GM19455 (cell line): ENCODE measurements around the gene BCR.

ENCODE experiments used
- ATAC-seq: cut with Tn5 transposase; IDR thresholded peaks from one replicate; pipeline ENCODE4 v1.9.1; 2021; ENCODE audit not compliant: unreplicated experiment

Gene BCR

DNA sequence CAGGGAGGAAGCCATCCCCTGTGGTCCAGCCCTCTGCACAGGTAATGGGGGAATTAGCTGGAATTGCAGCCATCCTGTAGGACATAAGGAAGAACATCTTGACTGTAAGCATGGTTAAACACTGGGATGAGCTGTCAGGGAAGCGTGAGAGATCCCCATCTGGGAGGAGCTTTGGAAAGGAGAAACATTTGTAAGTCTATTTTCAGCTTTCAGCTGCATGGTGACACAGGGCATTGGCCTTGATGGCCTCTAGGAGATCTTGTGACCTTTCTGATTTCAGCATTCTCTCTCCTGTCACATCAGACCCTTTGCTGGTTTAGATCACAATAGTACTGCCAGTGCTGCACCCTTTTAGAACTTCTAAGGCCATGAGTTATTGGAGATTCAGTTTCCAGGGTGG is 47.1 kb downstream of the BCR start:
- no peak for ATAC-seq

DNA sequence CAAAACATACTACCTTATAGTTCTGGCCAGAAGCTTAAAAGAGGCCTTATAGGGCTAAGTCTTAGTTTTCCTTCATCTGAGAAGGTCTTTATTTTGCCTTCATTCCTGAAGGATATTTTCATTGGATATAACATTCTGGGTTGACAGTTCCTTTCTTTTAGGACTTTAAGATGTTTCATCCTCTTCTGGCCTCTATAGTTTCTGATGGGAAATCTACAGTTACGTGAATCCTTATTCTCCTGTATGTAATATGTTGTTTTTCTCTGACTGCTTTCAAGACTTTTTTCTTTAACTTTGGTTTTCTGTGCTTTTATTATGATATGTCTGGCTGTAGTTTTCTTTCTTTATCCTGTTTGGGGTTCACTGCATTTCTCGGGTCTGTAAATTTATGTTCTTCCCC is 48.2 kb downstream of the BCR start:
- no peak for ATAC-seq

DNA sequence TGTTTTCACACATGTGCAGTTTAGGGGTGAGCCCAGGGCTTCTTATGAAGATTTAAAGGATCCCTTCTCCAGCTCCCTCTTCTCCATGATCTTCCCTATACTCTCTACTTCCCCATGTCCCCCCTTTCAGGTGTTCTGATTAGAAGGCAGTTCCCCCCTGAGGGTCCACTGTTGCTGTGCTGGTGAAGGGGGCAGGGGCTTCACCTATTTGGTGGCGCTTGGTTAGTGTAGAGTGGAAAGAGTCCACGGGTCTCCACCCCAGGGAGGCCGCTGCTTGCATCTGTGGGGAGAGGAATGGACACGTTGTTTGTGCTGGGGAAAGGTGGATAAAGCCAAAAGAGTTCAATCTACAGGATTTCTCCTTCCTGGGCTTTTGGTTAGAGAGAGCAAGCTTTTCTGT is 49.3 kb downstream of the BCR start:
- ATAC-seq = no peak

DNA sequence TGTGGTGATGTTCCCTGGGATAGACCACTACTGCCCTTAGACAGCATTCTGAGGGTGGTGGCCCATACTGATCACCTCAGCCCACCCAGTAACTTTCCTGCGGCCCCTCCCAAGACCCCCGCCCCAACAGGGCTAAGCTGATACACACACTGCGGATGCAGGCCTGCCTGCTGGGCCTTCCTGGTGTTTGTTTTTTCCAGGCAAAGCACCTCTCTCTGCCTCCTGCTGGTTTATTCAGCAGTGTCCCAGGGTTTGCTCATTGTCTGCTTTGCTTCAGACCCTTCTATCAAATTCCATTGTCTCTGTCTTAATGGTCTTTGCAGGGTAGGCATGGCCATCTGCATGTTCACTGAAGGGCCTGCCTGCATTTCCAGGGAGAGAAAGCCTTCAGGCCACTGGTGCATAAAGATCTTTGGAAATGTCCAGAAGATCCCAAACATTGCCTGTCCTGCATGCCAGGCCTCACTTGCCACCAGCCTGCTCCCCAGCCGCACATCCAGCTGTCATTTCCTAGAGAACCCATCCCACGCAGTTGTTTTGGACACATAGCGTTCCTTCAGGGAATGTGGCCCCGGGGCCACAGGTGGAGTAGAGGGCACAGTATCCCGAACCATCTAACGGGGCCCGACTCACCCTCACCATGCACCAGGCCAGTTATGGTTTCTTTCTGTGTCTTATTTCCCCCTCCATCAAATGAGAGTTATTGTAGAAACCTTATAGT is 50.2 kb downstream of the BCR start:
- no peak for ATAC-seq

DNA sequence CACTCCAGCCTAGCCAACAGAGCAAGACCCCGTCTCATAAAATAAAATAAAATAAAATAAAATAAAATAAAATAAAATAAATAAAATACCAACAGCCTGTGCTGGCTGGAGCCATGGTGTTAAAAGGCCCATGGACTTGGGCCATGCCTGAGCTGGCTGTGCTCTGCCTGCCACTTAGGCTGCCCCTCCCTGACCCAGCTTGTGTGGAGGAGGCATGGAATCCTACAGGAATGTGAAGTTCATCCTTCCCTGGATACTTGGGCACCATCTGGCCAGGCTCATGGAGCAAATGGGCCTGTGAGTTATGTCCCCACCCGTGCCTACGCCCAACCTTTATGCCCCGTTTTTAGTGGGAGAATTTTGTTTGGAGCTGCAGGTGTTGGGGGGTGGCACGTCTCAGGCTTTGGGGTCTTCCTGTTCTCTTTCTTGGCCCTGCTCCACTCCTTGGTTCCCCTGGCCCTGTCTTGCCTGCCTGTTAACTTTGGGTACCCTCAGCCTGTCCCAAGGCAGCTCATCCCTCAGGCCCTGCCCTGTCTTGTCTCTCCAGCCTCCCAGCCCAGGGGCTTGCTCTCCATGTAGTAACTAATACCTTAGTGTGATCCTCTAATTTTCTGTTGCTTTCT is 51.3 kb downstream of the BCR start:
- no peak for ATAC-seq

DNA sequence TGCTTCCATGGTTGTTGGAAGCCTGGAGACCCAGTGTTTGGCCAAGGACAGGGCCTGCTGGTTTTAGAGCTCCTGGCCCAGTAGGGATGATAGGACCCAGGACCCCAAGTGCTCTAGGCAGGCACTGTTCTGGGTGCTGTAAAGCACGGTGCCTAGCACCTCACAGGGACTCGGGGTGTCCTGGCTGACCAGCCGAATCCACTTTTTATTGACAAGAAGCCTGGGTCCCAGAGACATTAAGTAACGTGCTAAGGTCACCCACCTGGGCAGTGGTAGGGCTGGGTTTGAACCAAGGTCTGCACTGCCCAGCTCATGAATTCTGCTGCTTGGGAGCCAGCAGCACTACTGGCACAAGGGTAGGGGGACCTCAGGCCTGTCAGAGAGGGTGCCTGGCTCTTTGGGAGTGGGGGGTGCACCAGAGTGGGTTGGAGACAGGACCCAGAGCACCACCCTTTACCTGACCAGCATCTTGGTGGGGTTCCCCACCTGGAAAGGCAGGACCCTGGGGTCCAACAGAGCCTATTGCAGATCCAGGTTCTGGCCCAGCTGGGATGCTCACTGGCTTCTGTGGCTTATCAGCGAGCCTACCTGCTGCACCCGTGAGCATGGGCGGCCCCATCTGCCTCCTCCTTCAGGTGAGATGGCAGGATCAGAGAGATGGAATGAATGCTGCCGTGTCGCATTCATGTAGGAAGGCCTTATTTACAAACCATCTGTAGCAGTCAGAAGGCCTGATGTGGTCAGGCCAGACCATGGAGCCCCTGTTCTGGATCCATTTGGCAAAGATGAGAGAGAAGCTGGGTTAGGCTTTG is 52.0 kb downstream of the BCR start:
- ATAC-seq = no peak

DNA sequence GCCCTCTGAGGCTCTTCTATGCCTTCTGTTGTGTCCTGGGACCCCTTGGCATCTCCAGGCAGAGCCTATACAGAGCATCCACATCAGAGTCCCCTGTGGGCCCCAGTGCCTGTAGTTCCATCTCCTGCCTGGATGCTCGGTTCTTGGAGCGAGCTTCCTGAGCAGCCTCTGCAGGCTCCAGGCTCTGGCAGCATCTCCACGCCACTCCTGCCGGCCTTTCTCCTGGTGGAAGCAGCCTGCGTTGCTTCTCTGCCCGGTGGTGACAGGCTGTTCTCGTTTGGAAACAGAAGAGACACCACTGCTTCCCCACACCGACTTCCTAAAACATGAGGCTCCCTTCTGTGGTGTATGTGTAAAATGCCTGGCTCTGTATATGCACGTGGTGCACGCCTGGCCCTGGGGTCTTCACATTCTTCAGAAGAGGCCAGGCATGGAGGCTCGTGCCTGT is 52.8 kb downstream of the BCR start:
- no peak for ATAC-seq

DNA sequence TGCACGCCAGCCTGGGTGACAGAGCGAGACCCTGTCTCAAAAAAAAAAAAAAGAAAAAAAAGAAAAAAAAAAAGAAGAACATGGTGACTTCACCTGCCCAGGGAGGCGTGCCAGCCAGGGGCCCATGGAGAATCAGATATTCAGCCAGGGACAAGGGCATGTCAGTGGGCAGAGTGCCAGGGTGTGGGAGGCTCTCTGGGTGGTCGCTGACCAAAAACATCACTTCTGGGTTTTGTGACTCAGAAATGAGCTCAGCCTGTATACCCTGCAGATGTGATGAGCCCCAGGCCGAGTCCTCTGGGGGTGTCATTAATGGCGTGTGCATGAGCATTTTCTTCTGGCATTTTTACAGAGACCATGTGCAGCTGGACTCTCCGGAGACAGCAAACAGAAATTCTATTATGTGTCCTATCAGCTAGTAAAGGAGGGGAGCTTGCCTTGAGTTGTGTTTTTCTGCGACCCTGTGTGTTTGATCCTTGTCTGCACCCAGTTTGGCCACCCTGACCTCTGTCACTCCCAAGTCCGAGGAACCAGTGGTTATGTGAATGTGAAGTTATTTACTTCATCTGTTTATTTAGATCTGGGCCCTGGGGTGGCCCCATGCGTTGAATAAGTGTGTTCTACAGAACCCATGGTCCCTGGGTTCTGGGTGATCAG is 53.6 kb downstream of the BCR start:
- ATAC-seq = no peak

DNA sequence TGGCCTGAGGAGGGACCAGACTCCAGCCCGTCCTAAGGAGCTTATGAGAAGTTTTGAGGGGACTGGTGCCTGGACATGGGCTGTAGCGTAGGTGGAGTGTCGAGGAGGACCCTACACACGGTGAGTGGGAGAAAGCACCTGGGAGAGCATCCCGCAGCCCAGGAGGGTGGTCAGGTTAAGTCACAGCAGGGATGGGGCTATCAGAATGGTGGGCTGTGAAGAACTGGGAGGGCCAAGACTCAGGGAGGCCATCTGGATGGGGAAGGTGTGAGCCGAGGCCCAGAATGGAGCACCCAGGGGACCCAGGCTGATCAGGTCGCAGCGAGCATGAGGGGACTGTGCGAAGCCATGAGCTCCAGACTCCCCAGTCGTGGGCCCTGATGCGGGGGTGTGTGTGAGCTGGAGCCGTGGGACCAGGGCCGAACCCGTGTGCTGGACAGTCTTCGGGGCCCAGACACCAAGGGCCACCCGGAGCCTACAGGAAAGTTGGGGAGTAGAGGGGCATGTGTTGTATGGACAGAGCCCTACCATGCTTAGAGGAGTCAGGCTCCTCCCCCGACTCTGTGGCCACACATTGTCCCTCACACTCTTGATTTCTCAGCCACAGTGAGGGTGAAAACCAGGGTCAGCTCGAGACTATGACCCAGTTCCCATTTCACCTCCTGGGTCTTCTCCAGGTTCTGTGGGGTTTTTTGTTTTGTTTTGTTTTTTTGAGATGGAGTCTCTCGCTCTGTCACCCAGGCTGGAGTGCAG is 54.3 kb downstream of the BCR start:
- no peak for ATAC-seq

DNA sequence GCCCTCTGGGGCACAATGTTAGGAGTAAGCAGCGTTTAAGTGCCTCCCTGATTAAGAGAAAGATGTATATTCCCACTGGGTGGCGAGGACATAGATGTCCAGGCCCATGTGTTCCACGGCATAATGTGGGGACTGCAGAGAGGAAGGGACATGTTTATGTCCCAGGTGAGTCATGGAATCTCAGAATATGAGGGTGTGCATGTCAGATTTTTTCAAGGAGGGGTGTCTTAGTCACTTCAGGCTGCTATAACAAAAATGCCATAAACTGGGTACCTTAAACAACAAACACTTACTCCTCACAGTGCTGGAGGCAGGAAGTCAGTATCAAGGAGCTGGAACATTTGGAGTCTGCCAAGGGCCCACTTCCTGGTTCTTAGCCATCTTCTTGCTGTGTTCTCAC is 55.1 kb downstream of the BCR start:
- ATAC-seq = no peak

DNA sequence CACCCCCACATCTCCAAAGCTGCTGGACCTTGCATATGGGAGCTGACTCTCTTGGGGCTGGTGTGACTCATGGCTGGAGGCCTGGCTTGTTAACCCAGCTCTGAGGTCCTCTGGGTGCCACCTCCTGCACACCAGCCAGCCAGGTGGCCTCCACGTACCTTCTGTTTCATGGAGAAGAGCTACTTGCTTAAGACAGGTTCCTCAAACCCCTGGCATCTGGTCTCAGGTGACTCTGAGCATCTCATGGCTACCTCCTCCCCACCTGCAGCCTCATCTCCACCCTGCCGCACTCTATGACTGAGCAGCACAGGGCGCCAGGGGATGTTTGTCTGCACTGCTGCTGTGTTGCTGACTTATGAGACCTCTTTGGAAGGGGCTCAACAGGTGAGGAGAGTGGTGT is 55.7 kb downstream of the BCR start:
- ATAC-seq = no peak

DNA sequence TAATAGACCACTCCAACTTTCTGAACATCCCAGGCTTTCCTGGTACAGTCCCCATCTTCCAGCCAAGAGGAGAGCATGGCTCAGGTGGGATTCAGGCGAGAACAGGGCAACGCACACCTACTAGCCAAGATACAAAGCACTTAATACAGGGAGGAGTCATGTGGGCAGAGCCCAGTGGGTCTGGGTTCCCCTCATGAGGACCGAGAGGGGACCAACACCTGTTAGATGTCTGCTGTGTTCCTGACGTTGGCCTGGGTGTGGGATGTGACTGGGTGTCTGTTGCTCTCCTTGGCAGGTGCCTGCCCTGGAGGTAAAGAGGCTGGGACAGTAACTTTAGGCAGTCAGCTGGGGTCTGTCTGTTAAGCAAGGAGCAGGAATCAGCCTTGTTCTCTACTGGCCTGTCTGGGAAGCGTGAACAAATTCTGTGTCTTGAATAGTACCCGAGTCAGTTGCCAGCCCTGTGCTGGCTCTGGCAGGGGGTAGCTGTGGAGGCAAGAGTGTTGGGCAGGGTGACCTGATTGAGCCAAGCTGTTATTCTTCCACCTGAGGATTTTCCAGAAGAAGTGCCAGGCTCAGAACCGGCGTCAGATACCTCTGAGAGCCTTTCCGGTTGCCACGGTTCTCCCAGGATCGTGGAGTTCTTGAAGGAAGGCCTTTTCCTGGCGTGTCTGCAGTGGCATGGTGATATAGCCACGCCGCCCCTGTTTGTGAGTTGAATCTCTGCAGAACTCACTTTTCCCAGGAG is 56.3 kb downstream of the BCR start:
- ATAC-seq = no peak

DNA sequence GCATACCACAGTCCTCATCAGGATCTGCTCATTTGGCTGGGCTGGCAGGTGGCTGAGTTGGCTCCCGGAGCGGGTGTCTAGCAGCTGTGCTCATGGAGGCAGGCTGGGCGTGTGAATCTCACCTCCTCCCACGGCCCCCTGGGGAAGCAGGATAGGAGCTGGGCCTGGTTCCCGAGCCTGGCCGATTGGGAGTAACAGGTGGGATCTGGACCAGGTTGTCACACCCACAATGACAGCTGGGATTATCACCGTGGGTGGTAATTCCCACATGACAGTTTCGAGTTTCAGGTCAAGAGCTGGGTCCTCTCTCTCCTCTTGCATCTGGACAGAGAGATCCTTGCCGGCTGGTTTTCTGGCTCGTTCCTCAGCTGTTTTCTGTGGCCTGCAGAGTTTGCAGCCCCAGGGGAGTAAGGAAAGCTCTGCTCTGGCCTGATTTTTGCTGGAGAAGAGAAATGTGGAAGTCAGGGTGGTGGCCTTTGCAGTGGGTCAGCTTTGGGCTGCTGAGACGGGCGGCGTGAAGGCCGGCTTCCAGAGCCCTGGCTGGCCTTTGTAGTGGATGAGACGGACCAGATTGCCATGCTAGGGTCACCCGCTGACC is 57.0 kb downstream of the BCR start:
- no peak for ATAC-seq

DNA sequence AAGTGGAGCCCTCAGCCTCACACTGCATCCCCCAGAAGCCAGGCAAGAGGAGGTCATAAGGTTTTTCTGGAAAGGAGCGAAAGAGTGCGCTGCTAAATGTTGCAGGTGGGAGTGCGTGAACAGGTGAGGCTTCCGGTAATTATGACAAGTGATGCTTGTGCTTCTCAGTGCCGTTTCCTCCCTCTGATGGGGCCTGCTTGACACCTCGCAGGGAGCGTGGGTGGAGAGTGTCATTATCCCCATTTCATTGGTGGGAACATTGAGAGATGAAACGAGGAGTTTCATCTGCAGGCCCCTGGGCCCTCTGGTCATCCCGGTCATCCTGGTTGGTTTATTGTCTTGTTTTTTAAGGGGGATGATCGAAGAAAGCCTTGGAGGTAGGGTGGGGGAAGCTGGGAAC is 57.5 kb downstream of the BCR start:
- no peak for ATAC-seq

DNA sequence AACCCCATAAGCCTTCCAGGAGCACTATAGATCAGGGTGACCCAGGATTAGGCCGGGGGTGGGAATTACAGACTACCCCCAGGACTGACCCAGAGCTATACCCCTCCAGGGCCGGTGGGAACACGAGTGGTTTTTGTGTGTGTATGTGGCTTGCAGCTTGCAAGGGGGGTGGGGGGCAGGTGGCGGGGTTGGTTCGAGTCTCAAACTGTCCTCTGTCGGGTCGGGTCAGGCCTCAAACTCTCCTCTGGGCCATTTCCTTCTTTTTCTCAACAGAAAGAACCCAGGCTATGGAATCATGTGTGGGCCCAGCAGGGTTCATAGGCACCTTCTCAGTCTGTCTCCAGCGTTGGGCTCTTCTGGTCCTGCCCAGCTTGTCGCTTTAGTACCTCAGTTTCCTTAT is 58.4 kb downstream of the BCR start:
- no peak for ATAC-seq

DNA sequence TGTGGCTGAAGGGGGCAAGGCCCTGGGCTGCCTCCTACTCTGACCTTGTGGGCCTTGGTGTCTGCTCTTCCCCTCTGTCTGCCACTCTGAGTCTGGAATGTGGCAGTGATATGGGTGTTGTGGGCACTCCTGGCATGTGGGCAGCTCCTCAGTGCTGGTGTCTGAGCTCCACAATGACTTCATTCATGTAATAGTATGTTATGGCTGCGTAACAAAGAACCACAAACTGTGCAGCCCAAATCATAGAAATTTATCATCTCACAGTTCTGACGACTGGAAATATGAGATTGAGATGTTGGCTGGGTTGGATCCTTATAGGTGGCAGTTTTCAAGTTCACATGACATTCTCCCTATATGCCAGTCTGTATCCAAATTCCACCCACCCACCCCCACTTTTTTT is 59.1 kb downstream of the BCR start:
- ATAC-seq = no peak

DNA sequence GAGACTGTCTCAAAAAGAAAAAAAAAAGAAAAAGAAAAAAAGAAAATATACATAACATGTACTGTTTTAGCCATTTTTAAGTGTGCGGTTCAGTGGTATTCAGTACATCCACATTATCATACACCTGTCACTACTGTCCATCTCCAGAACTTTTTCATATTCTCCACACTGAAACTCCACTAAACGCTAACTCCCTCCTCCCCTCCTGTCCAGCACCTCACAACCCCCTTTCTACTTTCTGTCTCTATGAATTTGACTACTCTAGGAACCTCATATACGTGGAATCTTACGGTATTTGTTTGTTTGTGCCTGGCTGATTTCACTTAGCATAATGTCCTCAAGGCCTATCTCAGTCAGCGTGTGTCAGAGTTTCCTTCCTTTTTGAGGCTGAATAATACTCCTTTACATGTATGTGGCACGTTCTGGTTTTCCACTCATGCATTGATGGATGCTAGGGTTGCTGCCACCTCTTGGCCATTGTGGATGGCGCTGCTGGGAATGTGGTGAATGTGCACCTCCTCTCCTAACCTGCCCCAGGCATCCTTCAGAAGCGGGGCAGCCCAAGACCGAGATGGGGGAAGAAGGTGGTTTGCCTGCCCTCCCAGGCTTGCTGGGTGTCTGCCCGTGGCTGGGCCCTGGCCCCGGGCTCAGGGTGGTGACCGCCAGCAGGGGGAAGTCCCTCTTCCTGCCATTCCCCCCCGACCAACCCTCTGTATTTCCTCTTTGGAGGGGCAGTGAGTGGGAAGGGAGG is 60.5 kb downstream of the BCR start:
- no peak for ATAC-seq

DNA sequence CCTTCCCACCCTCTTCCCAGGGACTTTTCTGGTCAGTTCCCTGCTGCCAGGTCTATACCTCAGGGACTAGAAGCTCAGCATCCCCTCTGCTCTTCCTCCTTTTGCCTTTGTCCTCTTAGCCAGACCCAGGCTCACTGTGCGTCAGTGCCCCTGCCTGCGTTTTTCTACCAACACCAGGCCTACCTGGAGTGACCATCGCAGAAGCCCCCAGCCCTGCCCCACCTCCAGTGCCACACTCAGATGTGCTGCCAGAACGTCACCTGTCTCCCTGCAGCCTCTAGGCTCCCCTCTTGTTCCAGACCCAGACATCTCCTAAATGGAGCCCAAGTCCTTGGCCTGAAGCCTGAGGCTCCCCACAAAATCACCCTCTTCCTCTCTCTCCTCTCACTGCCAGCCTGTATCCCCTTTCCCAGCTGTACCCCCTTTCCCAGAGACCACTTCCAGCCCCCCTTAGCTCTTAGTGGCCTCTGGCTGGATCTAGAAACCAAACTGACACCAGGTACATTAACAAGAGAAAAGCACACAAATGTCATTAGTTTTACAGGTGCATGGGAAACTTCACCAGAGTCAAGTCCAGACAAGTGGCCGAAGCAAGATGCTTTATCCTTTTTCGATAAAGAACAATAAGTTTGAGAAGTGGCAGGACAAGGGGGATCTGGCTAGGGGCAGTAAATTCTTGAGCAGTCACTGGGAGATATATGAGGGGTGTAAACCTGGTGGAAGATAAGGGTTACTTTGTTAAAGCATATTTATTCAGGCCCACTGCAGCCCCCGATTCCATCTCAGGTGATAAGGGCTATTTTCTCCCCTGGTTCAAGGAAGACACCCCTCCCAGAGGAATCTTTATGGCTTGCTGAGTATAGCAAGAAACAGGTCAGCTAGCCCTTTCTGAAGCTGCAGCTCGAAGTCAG is 61.5 kb downstream of the BCR start:
- ATAC-seq = no peak
